Stimulated activated CD4-positive, alpha-beta T cell treated with anti-CD3 and anti-CD28 coated beads, Interleukin-4, amount 100 ng/mL, for 1 hour (primary cell): ENCODE results near the gene LCN10.

ENCODE experiments used
- DNase-seq: peaks from one replicate; pipeline ENCODE4 v3.0.0-alpha.2; 2020

The LCN10 gene

GRCh38 chr9:136734837-136735496 is 7.8 kb downstream of the LCN10 start:
- no peak for DNase-seq

DNA sequence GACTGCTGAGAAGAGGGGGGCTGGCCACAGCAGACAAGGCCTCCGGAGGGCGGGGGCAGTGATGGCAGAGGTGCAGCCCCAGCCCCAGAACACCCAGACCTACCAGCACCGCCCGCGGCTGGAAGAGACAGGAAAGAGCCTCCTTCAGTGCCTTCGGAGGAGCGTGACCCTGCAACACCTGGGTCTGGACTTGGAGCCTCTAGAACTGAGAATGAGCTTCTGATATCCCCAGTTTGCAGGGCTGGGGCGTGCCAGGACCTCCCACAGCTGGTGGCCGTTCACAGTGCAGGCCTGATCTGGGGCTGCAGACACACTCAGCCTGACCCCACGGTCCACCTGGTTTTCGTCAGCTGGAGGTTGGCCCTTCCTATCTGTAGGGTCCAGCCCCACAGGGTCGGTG is 9.1 kb downstream of the LCN10 start:
- no peak for DNase-seq

DNA sequence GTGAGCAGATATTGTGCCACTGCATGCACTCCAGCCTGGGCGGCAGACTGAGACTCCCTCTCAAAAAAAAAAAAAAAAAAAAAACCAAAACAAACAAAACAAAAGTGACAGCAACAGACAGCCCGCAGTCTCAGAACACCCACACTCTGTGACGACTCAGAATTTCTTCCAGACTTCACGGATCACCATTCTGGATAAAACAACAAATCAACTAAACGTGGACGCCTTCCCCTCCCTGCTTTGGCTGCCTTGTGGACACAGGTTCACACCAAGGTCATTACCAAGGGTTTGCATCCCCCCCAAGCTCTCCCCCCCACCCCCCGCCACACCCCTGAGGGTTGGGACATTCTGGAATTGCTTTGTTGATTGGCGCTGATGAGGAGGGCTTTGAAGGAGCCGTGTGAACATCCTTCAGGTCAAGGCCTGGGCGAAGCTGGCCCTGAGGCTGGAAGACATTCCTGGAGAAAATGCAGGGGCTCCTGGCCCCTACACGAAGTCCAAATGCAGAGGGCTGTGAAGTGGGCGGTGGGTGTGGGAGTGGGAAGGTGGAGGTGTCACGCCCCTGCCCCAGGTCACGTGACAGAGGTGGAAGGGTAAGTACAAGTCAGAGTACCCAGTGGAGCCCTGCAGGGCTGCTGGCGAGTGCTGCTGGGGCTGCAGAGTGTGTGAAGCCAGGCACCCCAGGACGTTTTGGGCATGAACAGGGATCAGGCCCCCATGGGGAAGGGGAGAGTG is 10.1 kb downstream of the LCN10 start:
- no peak for DNase-seq

- no peak for DNase-seq
Measured at GRCh38 chr9:136729926-136730325, 12.8 kb downstream of the LCN10 start.

DNA sequence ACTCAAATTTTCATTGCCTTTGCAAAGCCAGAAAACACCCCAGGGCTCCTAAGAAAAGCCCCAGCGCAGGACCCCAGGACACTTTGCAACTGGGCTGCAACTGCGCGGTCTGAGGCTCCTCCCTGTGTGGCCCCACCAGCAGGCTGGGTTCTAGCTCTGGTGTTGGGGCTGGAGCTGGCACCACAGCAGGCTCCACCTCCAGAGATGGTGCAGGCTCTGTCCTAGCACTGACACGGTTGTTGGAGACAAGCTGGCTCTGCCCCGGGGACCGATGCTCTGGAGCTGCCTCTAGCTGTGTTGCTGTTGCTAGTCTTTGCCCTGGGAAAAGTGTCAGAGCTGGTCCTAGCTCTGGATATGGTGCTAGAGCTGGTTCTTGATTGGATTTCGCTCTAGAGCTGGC is 13.6 kb downstream of the LCN10 start:
- no peak for DNase-seq

GRCh38 chr9:136728548-136729123 is 14.1 kb downstream of the LCN10 start:
- no peak for DNase-seq

DNA sequence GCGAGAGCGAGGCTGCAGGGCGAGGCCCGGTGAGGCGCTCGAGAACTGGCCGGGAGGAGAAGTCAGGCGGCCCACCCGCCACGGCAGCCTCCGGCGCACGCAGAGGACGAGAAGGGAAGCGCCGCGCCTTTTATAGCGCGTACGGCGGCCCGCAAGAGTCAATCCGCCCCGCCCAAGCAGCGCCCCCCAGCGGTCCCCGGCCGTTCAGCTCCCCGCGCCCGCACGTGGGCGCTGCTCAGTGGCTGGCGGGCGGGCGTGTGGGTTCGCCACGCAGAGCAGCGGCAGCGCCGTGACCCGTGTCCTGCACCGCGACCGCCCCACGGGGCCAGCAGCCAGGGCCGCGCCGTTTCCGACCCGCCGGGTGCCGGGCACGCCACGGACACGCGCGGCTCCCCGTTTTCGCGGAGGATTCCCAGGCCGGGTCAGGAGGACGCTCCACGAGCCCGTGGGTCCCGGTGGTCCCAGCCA is 14.6 kb downstream of the LCN10 start:
- peak; percentile 95 for DNase-seq

- peak; percentile 48 for DNase-seq
Measured at GRCh38 chr9:136726631-136727191, 16.0 kb downstream of the LCN10 start.

GRCh38 chr9:136726118-136726517 is 16.6 kb downstream of the LCN10 start:
- no peak for DNase-seq

DNA sequence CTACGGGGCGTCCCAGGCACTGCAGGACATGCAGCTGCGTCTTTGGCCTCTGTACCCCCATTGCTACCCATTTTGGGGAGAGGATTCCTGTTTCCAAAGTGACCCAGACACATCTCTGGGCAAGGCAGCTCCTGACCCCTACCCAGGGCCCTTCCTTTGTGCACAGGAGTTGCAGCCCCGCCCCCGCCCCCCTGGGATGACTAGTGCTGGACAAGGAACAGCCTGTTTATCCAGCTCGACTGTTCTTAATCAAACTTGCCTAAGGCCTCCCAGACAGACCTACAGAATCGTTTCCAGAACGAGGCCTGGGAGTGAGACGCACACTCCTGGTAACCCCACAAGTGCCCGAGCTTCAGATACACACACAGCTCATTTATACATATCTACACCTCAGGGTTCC is 17.1 kb downstream of the LCN10 start:
- DNase-seq, result no peak

DNA sequence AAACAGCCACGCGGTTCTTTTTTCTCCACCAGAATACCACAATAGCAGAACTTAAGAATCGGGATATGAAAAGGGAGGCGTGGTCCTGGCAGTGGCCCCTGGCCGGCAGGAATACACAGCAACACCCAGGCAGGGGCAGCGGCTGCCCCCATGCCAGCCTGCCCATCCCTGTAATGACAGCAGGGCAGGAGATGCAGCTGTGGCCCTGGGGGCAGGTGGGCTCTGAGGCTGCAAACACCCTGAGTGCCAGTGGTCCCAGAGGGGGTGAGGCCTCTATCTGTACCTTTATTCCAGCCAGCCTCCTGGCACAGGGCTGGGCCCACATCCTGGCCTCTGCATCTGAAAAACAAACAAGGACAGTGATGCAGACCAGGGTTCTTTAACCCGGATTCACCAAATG is 18.0 kb downstream of the LCN10 start:
- DNase-seq, result no peak

- no peak for DNase-seq
Measured at GRCh38 chr9:136723989-136724388, 18.8 kb downstream of the LCN10 start.

GRCh38 chr9:136723362-136723976 is 19.3 kb downstream of the LCN10 start:
- no peak for DNase-seq

GRCh38 chr9:136722969-136723356 is 19.8 kb downstream of the LCN10 start:
- DNase-seq, result no peak

DNA sequence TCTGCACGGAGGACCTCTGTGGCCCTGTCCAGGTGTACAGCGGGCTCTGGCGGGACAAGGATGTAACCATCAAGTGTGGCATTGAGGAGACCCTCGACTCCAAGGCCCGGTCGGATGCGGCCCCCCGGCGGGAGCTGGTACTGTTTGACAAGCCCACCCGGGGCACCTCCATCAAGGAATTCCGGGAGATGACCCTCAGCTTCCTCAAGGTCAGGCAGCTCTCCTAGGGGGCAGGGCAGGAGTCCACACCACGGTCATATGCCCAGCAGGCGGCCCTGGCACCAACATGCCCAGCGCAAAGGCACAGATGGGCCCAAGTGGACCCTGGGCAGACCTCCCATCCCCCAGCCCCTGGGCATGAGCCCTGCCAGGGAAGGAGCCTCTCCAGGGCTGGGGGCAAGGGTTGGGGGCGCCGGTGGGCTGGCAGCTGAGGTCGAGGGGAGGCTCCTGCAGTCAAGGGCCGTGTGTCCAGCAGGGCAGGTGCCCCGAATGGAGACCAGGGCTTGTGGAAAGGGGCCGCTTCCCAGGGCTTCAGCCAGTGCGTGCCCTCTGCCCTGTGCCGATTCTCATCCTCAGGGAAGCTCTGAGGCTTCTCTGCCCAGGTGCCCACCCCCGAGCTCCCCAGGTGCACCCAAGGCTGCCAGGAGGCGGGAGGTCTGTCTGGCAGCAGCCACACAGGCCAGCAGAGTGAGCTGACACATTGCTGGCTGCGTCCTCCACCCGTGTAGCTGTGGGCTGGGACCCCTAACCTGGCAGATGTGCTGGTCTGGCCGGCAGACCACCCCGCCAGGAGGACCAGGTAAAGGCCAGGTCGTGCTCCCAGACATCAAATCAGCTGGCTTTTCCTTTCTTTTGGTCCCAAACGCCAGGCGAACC is 20.4 kb downstream of the LCN10 start:
- no peak for DNase-seq

GRCh38 chr9:136721339-136722092 is 21.2 kb downstream of the LCN10 start:
- no peak for DNase-seq

DNA sequence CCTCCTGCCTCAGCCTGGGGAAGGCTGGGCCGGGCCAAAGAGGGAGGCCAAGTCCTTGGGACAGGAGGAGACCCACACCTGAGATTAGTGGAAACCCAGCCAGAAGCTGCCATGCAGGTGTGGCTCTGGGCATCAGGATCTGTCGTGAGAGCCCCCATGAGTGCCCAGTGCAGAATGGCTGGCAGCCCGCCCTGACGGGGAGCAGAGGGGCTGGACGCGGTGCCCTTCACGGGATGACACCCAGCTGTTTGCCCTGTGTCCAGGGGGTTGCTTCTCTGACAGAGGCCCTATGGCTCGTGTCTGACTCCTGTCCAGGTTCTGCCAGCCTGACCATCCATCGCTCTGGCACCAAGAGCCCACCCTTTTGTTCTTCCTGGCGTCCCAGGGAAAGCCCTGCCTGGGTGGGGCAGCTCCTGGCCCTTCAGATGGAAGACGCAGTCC is 21.8 kb downstream of the LCN10 start:
- no peak for DNase-seq

- no peak for DNase-seq
Measured at GRCh38 chr9:136720251-136720897, 22.4 kb downstream of the LCN10 start.

DNA sequence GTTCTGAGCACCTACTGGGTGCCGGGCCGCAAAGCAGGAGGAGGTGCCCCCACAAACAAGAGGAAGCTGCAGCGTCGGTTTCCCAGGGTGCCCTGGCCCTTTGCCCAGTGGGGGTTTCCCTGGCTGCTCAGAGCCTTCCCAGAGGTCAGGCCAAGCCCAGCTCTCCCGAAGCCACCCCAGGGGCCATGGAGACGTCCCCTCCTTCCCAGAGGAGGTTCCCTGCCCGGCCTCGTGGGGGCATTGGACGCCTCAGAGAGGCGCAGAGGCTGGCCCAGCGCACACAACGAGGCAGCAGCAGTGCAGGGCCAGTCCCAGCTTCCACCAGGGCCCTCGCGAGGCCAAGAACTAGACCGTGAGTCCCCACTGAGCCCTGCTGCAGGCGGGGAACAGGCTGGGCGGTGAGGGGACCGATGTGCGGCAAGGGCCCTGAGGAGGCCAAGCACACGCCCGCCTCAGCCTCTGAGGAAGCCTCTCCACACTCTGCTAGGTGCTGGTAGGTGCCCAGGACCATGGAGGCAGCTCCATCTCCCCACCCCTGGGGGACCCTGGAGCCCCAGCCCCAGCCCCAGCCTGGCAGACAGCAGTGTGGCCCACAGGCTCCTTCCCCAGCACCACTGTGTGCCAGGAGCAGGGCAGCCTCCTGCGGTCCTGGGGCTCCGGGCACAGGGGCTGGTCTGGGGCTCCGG is 23.4 kb downstream of the LCN10 start:
- no peak for DNase-seq
